Left ventricle myocardium inferior (tissue), 1 donor: ENCODE data around the gene LMF2. TPM values are rescaled to one million over a fixed set of nuclear protein-coding genes. Genes with fewer than 3 reads are reported as not detected.

Source experiments
- DNase-seq: peaks from one replicate; pipeline ENCODE4 v3.0.0-alpha.2; 2020
- H3K27ac ChIP-seq: fragments of 200-600 bp; replicated peaks from 2 replicates; pipeline ENCODE4 v1.8.0; 2021
- H3K27me3 ChIP-seq: fragments of 200-600 bp; 2 replicates; pipeline ENCODE4 v1.8.0; 2021; ENCODE audit warnings: low read depth
- H3K36me3 ChIP-seq: fragments of 200-600 bp; 2 replicates; pipeline ENCODE4 v1.8.0; 2021
- H3K4me1 ChIP-seq: fragments of 200-600 bp; 2 replicates; pipeline ENCODE4 v1.8.0; 2021
- H3K4me3 ChIP-seq: fragments of 200-600 bp; 2 replicates; pipeline ENCODE4 v1.8.0; 2021; ENCODE audit warnings: mild to moderate bottlenecking, moderate library complexity
- H3K9me3 ChIP-seq: fragments of 200-600 bp; replicated peaks from 2 replicates; pipeline ENCODE4 v1.8.0; 2021
- intact Hi-C: fragments of 100-400 bp; cut with micrococcal nuclease; formaldehyde crosslinking; loops from one replicate; pipeline ENCODE4 v1.11.0; 2022
- total RNA-seq: library from RNA; stranded (reverse); fragmentation: NEBNext Ultra II Directional; extraction: Animal tissue kit (Norgen Biotek cat#: 25700); gene quantifications from one replicate; pipeline ENCODE4 v1.2.1, GENCODE V29; 2021
- TF ChIP-seq, protein P1 (sequence below): fragments of 200-600 bp; IDR thresholded peaks from 2 replicates; pipeline ENCODE4 v1.8.0; 2021; ENCODE audit warnings: antibody characterized with exemption, mild to moderate bottlenecking, borderline replicate concordance
- donor health status: DM: no; HTN: yes; CAD: no; lungs with severe emphysema.

The LMF2 gene
- total RNA-seq, 1 donor from 2014 or later: 23.4 TPM

DNA sequence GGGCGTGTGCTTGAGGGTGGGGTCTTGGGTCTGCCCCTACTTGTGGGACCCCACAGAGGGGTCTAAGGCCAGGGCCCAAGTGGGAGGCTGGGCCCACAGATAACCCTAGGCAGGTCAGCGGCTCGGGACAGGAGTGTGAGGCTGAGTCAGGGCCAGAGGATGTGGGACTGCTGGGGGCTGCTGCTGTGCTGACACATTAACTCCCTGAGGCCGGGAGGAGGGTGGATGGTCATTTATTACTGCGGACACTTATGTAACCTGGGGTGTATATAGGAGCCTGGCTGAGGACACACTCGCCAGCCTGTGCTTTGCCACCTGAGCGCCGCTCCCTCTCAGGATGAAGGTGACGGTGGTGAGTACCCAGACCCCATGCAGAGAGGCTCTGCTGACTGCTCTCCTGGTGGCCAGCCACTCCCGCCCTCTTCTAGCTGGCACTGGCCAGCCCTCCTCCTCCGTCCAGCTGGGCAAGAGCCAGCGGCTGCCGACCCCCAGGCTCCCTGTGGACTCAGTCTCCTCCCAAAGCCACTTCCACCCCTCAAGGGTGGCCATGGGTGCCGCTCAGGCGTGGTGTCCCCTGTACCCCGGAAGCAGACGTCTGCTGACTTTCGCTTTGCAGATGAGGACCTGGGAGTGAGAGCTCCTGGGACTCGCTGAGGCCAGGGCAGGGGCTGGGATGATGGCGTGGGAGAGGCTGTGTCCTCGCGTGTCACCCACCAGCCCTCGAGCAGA lies 20.8 kb downstream of the LMF2 start, which contains the start of gene MIOX:
TSS of gene MIOX (plus strand) at position 299 of the 729 bp plus-strand sequence. CDS start at position 338, 39 bp downstream.
- Histone ChIP-seq H3K36me3 (no peaks in the 10 kb centered on the region), H3K27me3 (peaks cover 79% of the 10 kb centered on the region)

DNA sequence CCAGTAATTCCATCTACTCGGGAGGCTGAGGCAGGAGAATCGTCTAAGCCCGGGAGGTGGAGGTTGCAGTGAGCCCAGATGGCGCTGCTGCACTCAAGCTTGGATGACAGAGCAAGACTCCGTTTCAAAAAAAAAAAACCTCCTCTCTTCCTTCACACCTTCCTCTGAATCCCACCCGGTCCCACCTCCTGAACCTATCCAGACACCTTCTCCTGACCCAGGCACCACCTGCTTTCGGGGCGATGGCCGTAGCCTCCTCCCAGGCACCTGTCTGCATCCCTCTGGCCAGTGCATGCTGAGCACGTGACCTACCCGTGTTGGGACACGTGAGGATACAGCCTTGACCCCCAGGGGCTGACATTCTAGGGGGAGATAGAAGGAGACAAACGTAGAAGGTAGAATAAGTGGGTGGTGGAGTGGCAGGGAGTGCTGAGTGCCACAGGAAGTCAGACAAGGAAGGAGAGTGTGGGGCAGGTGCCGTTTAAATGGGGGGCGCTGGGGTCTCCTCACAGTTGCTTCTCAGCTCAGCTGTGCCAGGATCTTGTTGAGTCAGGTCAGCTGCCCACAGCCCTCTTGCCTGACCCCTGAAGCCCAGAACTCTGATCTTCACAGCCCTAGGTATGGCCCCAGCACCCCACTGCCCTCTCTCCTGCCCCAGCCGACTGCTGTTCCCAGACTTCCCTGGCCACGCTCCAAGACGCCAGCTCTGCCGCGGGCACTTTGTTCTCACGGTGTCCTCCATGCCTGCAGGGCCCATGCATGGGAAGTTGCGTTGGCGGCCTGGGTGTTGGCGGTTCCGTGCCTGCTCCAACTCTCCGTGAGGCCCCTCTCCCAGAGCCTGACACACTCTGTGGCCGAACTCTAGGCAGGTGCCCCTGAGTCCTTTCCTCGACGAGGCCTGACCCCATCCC lies 22.0 kb downstream of the LMF2 start:
- H3K27ac ChIP-seq: no peak overlapping the region
- H3K36me3 ChIP-seq: no peaks in the 10 kb centered on the region
- DNase-seq: no peak
- peaks cover 92% of the 10 kb centered on the region for H3K27me3 ChIP-seq
- H3K9me3 ChIP-seq: no peaks in the 10 kb centered on the region
- intact Hi-C loops: no loop called here
- no peak overlapping the region for H3K4me3 ChIP-seq
- TF ChIP-seq, protein P1, sequence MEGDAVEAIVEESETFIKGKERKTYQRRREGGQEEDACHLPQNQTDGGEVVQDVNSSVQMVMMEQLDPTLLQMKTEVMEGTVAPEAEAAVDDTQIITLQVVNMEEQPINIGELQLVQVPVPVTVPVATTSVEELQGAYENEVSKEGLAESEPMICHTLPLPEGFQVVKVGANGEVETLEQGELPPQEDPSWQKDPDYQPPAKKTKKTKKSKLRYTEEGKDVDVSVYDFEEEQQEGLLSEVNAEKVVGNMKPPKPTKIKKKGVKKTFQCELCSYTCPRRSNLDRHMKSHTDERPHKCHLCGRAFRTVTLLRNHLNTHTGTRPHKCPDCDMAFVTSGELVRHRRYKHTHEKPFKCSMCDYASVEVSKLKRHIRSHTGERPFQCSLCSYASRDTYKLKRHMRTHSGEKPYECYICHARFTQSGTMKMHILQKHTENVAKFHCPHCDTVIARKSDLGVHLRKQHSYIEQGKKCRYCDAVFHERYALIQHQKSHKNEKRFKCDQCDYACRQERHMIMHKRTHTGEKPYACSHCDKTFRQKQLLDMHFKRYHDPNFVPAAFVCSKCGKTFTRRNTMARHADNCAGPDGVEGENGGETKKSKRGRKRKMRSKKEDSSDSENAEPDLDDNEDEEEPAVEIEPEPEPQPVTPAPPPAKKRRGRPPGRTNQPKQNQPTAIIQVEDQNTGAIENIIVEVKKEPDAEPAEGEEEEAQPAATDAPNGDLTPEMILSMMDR: no peak
- H3K4me1 ChIP-seq: peaks cover 15% of the 10 kb centered on the region

More for the DNA sequence above, 20.8 kb downstream of the LMF2 start, which contains the start of gene MIOX:
- no peak for DNase-seq
- Histone ChIP-seq H3K9me3 (no peaks in the 10 kb centered on the region), H3K4me3 (no peak within 1 kb of the TSS), H3K4me1 (peaks cover 6% of the 10 kb centered on the region), H3K27ac (no peak within 1 kb of the TSS)
- TF ChIP-seq, protein P1: no peak
- intact Hi-C loops: no loop called here

DNA sequence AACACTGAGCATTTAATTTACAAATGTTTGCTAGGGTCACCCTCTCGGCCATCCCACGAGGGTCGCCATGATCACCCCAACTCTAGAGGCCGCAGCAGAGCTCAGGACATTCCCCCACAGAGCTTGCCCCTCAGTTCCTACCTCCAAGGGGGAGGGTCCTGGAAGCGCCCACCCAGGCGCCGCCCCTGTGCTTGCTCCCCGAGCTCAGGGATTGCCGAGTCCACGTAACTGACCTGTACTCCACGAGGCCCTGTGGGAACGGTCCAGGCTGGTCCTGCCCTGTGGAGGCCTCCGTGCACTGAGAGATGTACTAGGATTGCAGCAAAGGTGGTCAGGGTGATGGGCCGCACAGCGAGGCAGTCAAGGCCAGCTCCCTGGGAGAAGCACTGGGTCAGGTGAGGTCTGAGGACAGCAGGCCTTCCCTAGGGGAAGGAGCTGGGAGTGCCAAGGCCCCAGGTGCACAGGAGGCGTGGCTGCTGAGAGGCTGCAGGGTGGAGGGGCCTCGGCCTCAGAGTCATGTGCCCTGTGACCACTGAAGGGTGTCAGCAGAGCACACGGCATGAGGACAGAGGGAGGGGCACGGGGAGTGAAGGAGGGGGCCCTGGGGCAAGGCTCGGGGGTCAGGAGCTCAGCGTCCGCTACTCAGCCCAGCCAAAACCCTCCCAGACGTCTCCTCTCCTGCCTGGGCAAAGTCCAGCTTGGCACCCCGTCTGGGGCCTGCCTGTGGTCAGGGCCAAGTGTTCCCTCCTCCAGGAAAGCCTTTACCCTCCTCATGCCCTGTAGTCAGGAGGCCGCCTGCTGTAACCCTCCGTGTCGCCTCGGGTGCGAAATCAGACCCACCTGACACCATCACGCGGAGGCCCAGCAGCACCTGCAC lies 23.3 kb downstream of the LMF2 start:
- TF ChIP-seq, protein P1: no peak
- H3K36me3 ChIP-seq: no peaks in the 10 kb centered on the region
- no peak overlapping the region for H3K27ac ChIP-seq
- no peaks in the 10 kb centered on the region for H3K9me3 ChIP-seq
- intact Hi-C loops: no loop called here
- H3K4me3 ChIP-seq: no peak overlapping the region
- no peak for DNase-seq
- H3K27me3 ChIP-seq: peaks cover 94% of the 10 kb centered on the region
- peaks cover 15% of the 10 kb centered on the region for H3K4me1 ChIP-seq

DNA sequence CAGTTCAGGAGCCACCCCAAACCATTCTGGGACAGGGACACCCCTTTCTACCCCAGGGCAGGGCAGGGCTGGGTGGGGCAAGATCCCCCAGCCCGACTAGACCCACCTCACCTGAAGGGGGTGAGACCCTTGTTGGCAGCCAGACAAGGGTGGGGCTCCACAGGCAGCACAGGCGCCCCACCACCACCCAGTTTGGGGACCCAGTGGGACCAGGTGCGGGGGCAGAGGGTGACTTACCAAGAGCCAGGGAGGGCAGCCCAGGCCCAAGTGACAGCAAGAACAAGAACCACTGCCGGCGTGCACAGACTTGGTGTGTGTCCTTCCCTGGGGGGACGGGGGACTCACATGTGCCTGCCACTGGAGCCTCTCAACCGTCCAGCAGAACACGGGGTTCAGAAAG lies 23.9 kb downstream of the LMF2 start:
- Histone ChIP-seq H3K4me3 (no peak overlapping the region), H3K9me3 (no peaks in the 10 kb centered on the region), H3K27me3 (peaks cover 95% of the 10 kb centered on the region), H3K36me3 (no peaks in the 10 kb centered on the region), H3K27ac (no peak overlapping the region), H3K4me1 (peaks cover 15% of the 10 kb centered on the region)
- intact Hi-C loops: no loop called here
- TF ChIP-seq, protein P1: no peak
- DNase-seq: no peak

DNA sequence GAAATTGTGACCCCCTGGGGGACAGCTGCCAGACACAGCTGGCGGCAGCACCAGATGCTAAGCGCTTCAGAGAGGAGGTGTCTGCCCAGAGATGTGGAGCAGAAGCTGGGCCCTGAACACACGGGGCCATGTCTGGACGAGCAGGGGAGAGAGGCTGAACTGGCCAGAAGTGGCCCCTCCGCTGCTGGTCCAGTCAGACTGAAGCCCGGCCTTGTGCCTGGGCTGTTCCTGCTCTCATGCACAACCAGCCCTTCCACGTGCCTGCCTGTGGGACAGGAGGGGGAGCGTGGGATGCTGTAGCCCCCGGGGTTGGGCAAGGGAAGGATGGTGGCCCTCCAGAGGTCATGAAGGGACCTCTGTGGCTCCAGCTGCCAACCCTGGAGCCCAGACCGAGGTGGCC lies 24.4 kb downstream of the LMF2 start:
- H3K4me3 ChIP-seq: no peak overlapping the region
- H3K9me3 ChIP-seq: no peaks in the 10 kb centered on the region
- no peaks in the 10 kb centered on the region for H3K36me3 ChIP-seq
- no peak overlapping the region for H3K27ac ChIP-seq
- peaks cover 95% of the 10 kb centered on the region for H3K27me3 ChIP-seq
- intact Hi-C loops: no loop called here
- no peak for DNase-seq
- peaks cover 15% of the 10 kb centered on the region for H3K4me1 ChIP-seq
- TF ChIP-seq, protein P1: no peak
